Suprapubic skin (tissue), 4 donors: ENCODE results near the gene SLC66A2. TPM values are rescaled to one million over a fixed set of nuclear protein-coding genes. Genes with fewer than 3 reads are reported as not detected.
A peak's percentile ranks its signal among the peaks of the same experiment; 100 is the strongest.

Source experiments
- DNase-seq, 2 donors: peaks; one replicate each; pipeline ENCODE4 v3.0.0-alpha.2; 2019; ENCODE audit warnings: low spot score in 2 of 2
- H3K27ac ChIP-seq: fragments of 200-600 bp; sonication (generic); one replicate; pipeline ENCODE4 v1.5.1; 2019
- H3K27me3 ChIP-seq: fragments of 200-600 bp; sonication (generic); one replicate; pipeline ENCODE4 v1.5.1; 2019
- H3K36me3 ChIP-seq: fragments of 200-600 bp; sonication (generic); one replicate; pipeline ENCODE4 v1.5.1; 2019
- H3K4me1 ChIP-seq: fragments of 200-600 bp; sonication (generic); one replicate; pipeline ENCODE4 v1.5.1; 2019
- H3K4me3 ChIP-seq: fragments of 200-600 bp; sonication (generic); one replicate; pipeline ENCODE4 v1.5.1; 2019; ENCODE audit warnings: mild to moderate bottlenecking
- H3K9me3 ChIP-seq: fragments of 200-600 bp; sonication (generic); one replicate; pipeline ENCODE4 v1.5.1; 2019
- EP300 ChIP-seq: sonication (generic); formaldehyde crosslinking; IDR thresholded peaks from one replicate; pipeline ENCODE4 v1.6.1; 2017; ENCODE audit warnings: antibody characterized with exemption
- POLR2A ChIP-seq, 2 donors: fragments of 450-650 bp; IDR thresholded peaks; one replicate each; pipeline ENCODE4 v1.6.1; 2017; ENCODE audit warnings: antibody characterized with exemption in 2 of 2, mild to moderate bottlenecking in 2 of 2, moderate library complexity in 2 of 2
- POLR2AphosphoS5 ChIP-seq, 3 donors: sonication (generic); formaldehyde crosslinking; IDR thresholded peaks; one replicate each; pipeline ENCODE4 v1.6.1; 2017; ENCODE audit warnings: antibody characterized with exemption in 3 of 3
- WGBS: methylation state at CpG from one replicate; pipeline ENCODE4 v1.1.5; 2018; 5-methylcytosine and 5-hydroxymethylcytosine counted together
- total RNA-seq, 4 donors: library from RNA; depleted of rRNA; stranded (reverse); fragments of >200 nt; gene quantifications; one replicate each; pipeline ENCODE4 v1.1.0, GENCODE V29; 2016
- TF ChIP-seq, protein P1 (sequence below), 2 donors: fragments of 200-600 bp in 1 of 2; fragments of 450-650 bp in 1 of 2; sonication (generic) in 1 of 2; IDR thresholded peaks; one replicate each; pipeline ENCODE4 v1.5.1; 2016 to 2019; ENCODE audit warnings: antibody characterized with exemption in 2 of 2, mild to moderate bottlenecking in 1 of 2, moderate library complexity in 1 of 2

Gene SLC66A2
- total RNA-seq, 4 donors from 2014 or later = 53.4 to 84.7 (median 79.3) TPM

- WGBS = 0% methylated on average over 19 of the region's 48 CpGs
- Histone ChIP-seq H3K36me3 (no peaks in the 10 kb centered on the region), H3K27me3 (no peaks in the 10 kb centered on the region), H3K4me1 (peaks cover 30% of the 10 kb centered on the region), H3K27ac (peak overlapping the region; percentile 94), H3K4me3 (peak overlapping the region; percentile 98), H3K9me3 (no peaks in the 10 kb centered on the region)
- DNase-seq = peak; percentile 77 to 84
- TF ChIP-seq, protein P1, sequence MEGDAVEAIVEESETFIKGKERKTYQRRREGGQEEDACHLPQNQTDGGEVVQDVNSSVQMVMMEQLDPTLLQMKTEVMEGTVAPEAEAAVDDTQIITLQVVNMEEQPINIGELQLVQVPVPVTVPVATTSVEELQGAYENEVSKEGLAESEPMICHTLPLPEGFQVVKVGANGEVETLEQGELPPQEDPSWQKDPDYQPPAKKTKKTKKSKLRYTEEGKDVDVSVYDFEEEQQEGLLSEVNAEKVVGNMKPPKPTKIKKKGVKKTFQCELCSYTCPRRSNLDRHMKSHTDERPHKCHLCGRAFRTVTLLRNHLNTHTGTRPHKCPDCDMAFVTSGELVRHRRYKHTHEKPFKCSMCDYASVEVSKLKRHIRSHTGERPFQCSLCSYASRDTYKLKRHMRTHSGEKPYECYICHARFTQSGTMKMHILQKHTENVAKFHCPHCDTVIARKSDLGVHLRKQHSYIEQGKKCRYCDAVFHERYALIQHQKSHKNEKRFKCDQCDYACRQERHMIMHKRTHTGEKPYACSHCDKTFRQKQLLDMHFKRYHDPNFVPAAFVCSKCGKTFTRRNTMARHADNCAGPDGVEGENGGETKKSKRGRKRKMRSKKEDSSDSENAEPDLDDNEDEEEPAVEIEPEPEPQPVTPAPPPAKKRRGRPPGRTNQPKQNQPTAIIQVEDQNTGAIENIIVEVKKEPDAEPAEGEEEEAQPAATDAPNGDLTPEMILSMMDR (IDR thresholded peaks at IDR 0.05) = no peak
- TF ChIP-seq POLR2A (IDR thresholded peaks at IDR 0.05) (no peak), POLR2AphosphoS5 (IDR thresholded peaks at IDR 0.05) (peak in 1 of 3 donors; percentile 20), EP300 (no peak)
These were observed 36.6 kb upstream of the SLC66A2 start for GRCh38 chr18:79988071-79988450.

GRCh38 chr18:79987566-79987965, 36.1 kb upstream of the SLC66A2 start:
- peak overlapping the region; percentile 98 for H3K4me3 ChIP-seq
- H3K27ac ChIP-seq = peak overlapping the region; percentile 94
- no peaks in the 10 kb centered on the region for H3K36me3 ChIP-seq
- H3K27me3 ChIP-seq = no peaks in the 10 kb centered on the region
- DNase-seq = no peak
- TF ChIP-seq, protein P1 (IDR thresholded peaks at IDR 0.05) = no peak
- no peak for TF ChIP-seq POLR2AphosphoS5 (IDR thresholded peaks at IDR 0.05)
- no peak for TF ChIP-seq POLR2A (IDR thresholded peaks at IDR 0.05)
- TF ChIP-seq EP300 = no peak
- 2% methylated on average over 6 of the region's 6 CpGs for WGBS
- no peaks in the 10 kb centered on the region for H3K9me3 ChIP-seq
- H3K4me1 ChIP-seq = peaks cover 34% of the 10 kb centered on the region

- TF ChIP-seq POLR2A (IDR thresholded peaks at IDR 0.05) = no peak
- TF ChIP-seq EP300 = no peak
- TF ChIP-seq, protein P1 (IDR thresholded peaks at IDR 0.05) = no peak
- TF ChIP-seq POLR2AphosphoS5 (IDR thresholded peaks at IDR 0.05) = no peak
- DNase-seq = no peak
- Histone ChIP-seq H3K9me3 (no peaks in the 10 kb centered on the region), H3K27ac (no peak overlapping the region), H3K27me3 (no peaks in the 10 kb centered on the region), H3K36me3 (no peaks in the 10 kb centered on the region), H3K4me3 (peak overlapping the region; percentile 98), H3K4me1 (peaks cover 36% of the 10 kb centered on the region)
- 27% methylated on average over 5 of the region's 7 CpGs for WGBS
These were observed 35.3 kb upstream of the SLC66A2 start for GRCh38 chr18:79986726-79987125.

GRCh38 chr18:79985172-79985571, 33.7 kb upstream of the SLC66A2 start:
- Histone ChIP-seq H3K27me3 (no peaks in the 10 kb centered on the region), H3K4me1 (peaks cover 39% of the 10 kb centered on the region), H3K27ac (no peak overlapping the region), H3K36me3 (no peaks in the 10 kb centered on the region), H3K9me3 (no peaks in the 10 kb centered on the region), H3K4me3 (no peak overlapping the region)
- WGBS = 88% methylated on average over 12 of the region's 12 CpGs
- TF ChIP-seq POLR2A (IDR thresholded peaks at IDR 0.05) (no peak), POLR2AphosphoS5 (IDR thresholded peaks at IDR 0.05) (no peak), EP300 (no peak)
- TF ChIP-seq, protein P1 (IDR thresholded peaks at IDR 0.05) = no peak
- no peak for DNase-seq

GRCh38 chr18:79983793-79984192, 32.3 kb upstream of the SLC66A2 start:
- peaks cover 36% of the 10 kb centered on the region for H3K4me1 ChIP-seq
- H3K9me3 ChIP-seq = no peaks in the 10 kb centered on the region
- WGBS = 87% methylated on average over 7 of the region's 7 CpGs
- DNase-seq = no peak
- no peak overlapping the region for H3K4me3 ChIP-seq
- H3K36me3 ChIP-seq = peaks cover 6% of the 10 kb centered on the region
- TF ChIP-seq EP300 = no peak
- TF ChIP-seq POLR2A (IDR thresholded peaks at IDR 0.05) = no peak
- TF ChIP-seq POLR2AphosphoS5 (IDR thresholded peaks at IDR 0.05) = no peak
- TF ChIP-seq, protein P1 (IDR thresholded peaks at IDR 0.05) = no peak
- H3K27me3 ChIP-seq = no peaks in the 10 kb centered on the region
- H3K27ac ChIP-seq = no peak overlapping the region
